ENCODE measurements around the gene KCNJ9. TPM values are rescaled to one million over a fixed set of nuclear protein-coding genes. Genes with fewer than 3 reads are reported as not detected.

KCNJ9 gene
- total and polyA plus RNA-seq, 2 of the 13 experiments (the other 11 are each of a cell fraction or from before 2014, with no cell fraction given) = not detected

GRCh38 chr1:160128636-160129035 lies 47.3 kb downstream of the KCNJ9 start (continued):
- TF ChIP-seq AFF4 (CRISPR knock-in tag; IDR thresholded peaks at IDR 0.05) (no peak), SALL1 (CRISPR knock-in tag; IDR thresholded peaks at IDR 0.05) (no peak), ELF4 (CRISPR knock-in tag; IDR thresholded peaks at IDR 0.05; ENCODE audit: borderline replicate concordance) (no peak), ZNF432 (CRISPR knock-in tag; IDR thresholded peaks at IDR 0.05; ENCODE audit: borderline replicate concordance) (no peak)

GRCh38 chr1:160129046-160129445 lies 47.7 kb downstream of the KCNJ9 start:
- Histone ChIP-seq H3K27me3 (ENCODE audit: control insufficient read depth in 1 of 2, insufficient read depth in 2 of 2, low read length in 2 of 2) (no peaks in the 10 kb centered on the region), H3K27ac (ENCODE audit: extremely low read length, insufficient read depth, low read length) (no peak overlapping the region), H3K4me3 (replicated peaks in 1 of 3; ENCODE audit: insufficient read depth in 1 of 3, low read depth in 2 of 3, low read length in 3 of 3) (no peak overlapping the region), H3K9ac (ENCODE audit: insufficient read depth, low read depth, low read length) (no peak overlapping the region), H3K36me3 (replicated peaks in 1 of 2; ENCODE audit: control insufficient read depth in 1 of 2, insufficient read depth in 2 of 2, low read length in 2 of 2) (no peaks in the 10 kb centered on the region), H3K4me1 (ENCODE audit: insufficient read depth, low read length) (peaks cover 78% of the 10 kb centered on the region), H4K20me1 (ENCODE audit: insufficient read depth, low read length) (no peaks in the 10 kb centered on the region), H3K4me2 (ENCODE audit: low read depth, low read length) (no peak overlapping the region), H3K79me2 (ENCODE audit: insufficient read depth, low read length) (no peaks in the 10 kb centered on the region), H3K9me3 (ENCODE audit: low read length) (no peaks in the 10 kb centered on the region), H2AFZ (ENCODE audit: low read length) (no peak overlapping the region)
- ATAC-seq (no peak), DNase-seq (ENCODE audit: low spot score) (no peak), FAIRE-seq (no peak)
- 89% methylated on average over 5 of the region's 5 CpGs for WGBS (ENCODE audit: low lambda C conversion rate)
- POLR2A ChIA-PET = interaction anchor here (1.6 kb wide), 1 partner anchor 28 kb away, joined by 3 read pairs; no protein-coding TSS in a partner anchor
- no TSS peak for BruUV-seq (replicated peaks)
- in situ Hi-C loops (cut with HindIII; ENCODE audit: extremely low pct_ligation_motif_present, low pct_unique_long_range_greater_than_20kb) = no loop called here
- CTCF ChIA-PET (ENCODE audit: low intra/inter-chr PET ratio, low total read pairs) = no interaction called here
- intact Hi-C loops (cut with micrococcal nuclease; ENCODE audit: unreplicated experiment) = no loop called here
- TF ChIP-seq NFYB (CRISPR knock-in tag; IDR thresholded peaks at IDR 0.05) = no peak
- TF ChIP-seq KAT7 (CRISPR knock-in tag; IDR thresholded peaks at IDR 0.05; ENCODE audit: borderline replicate concordance) = no peak
- TF ChIP-seq FOXM1 (CRISPR knock-in tag; IDR thresholded peaks at IDR 0.05) = no peak
- TF ChIP-seq ZNF687 (CRISPR knock-in tag; IDR thresholded peaks at IDR 0.05) = no peak
- no peak for TF ChIP-seq ZNF263 (CRISPR knock-in tag; IDR thresholded peaks at IDR 0.05)
- no peak for TF ChIP-seq RERE (CRISPR knock-in tag; IDR thresholded peaks at IDR 0.05; ENCODE audit: low read depth)
